ENCODE measurements around the gene CYSLTR2. TPM values are rescaled to one million over a fixed set of nuclear protein-coding genes. Genes with fewer than 3 reads are reported as not detected.

The CYSLTR2 gene
- total and polyA plus RNA-seq, 5 donors from 2014 or later = 0.20 to 4.5 (median 0.61) TPM

DNA sequence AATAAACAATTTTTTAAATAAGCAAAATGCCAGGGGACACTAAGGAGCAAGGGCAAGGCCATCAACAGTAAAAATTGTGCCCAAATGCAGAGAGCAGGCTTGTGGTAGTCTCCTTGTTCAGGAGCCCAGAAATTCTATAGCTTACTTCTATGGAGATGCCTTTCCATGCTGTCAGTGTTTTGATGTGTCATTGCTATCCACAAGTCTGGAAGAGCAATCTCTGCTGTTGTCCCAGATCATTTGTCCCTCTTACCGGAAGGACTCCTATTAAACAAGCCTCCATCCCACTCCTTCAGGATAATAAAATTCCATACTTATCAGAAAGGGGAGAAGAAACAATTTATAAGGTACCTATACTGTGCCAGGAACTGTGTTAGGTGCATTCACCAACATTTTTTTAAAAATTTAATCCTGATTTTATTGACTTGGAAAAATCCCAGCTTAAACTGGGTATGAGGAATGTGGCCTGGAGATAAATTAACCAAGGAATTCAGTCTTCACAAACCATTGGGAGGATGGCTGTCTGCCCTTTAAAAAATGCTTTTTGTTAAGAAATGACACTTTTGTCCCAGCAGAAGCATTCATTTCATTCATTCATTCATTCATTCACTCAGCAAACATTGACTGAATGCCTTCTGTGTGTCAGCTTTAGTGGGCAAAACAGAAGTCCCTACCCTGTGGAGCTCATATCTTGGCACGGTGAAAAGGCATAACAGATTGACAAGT, 26.8 kb upstream of the CYSLTR2 start:
- no peak overlapping the region for H3K4me3 Mint-ChIP-seq
- DNase-seq (no peak), ATAC-seq (ENCODE audit: low read depth in 2 of 2) (no peak)
- peaks cover 4 to 8% of the 10 kb centered on the region in 2 experiments for H3K9me3 ChIP-seq (ENCODE audit: control insufficient read depth in 2 of 2, low read length in 2 of 2)
- H3K27ac ChIP-seq (ENCODE audit: insufficient read depth, low read length, poor library complexity, severe bottlenecking) = no peak overlapping the region
- H3K27me3 ChIP-seq (ENCODE audit: control insufficient read depth, insufficient read depth, low read length) = no peaks in the 10 kb centered on the region
- H3K36me3 Mint-ChIP-seq = no peaks in the 10 kb centered on the region
- H3K4me3 ChIP-seq (ENCODE audit: low read depth, low read length) = no peak overlapping the region
- H3K9me3 Mint-ChIP-seq = peaks cover 0 to 8% (median 3%) of the 10 kb centered on the region in 7 donors
- no peaks in the 10 kb centered on the region for H3K4me1 Mint-ChIP-seq
- no peaks in the 10 kb centered on the region for H3K36me3 ChIP-seq (ENCODE audit: control insufficient read depth, insufficient read depth, low read length)
- no peak overlapping the region for H3K27ac Mint-ChIP-seq
- no peaks in the 10 kb centered on the region for H3K4me1 ChIP-seq (ENCODE audit: control insufficient read depth, insufficient read depth, low read length, poor library complexity, severe bottlenecking)
- peaks cover 10% of the 10 kb centered on the region for H3K27me3 Mint-ChIP-seq

DNA sequence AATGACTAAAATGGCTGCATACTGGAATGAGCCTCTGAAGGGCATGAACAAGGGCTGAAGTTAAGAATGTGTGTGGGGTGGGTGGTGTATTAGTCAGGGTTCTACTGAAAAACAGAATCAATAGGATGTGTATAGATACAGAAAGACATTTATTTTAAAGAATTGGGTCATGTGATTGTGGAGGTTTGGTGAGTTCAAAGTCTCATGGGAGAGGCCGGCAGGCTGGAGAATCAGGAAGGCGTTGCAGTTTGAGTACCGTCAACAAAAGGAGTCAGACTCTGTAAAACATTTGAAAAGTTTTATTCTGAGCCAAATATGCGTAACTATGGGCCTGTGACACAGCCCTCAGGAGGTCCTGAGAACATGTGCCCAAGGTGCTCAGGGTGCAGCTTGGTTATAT, 24.5 kb upstream of the CYSLTR2 start:
- Histone ChIP-seq H3K27ac (ENCODE audit: insufficient read depth, low read length, poor library complexity, severe bottlenecking) (no peak overlapping the region), H3K27me3 (ENCODE audit: control insufficient read depth, insufficient read depth, low read length) (no peaks in the 10 kb centered on the region), H3K36me3 (ENCODE audit: control insufficient read depth, insufficient read depth, low read length) (no peaks in the 10 kb centered on the region), H3K4me1 (ENCODE audit: control insufficient read depth, insufficient read depth, low read length, poor library complexity, severe bottlenecking) (no peaks in the 10 kb centered on the region), H3K9me3 (ENCODE audit: control insufficient read depth in 2 of 2, low read length in 2 of 2) (peaks cover 0 to 2% of the 10 kb centered on the region in 2 experiments), H3K4me3 (ENCODE audit: low read depth, low read length) (no peak overlapping the region)
- Mint-ChIP-seq H3K27me3 (peaks cover 13% of the 10 kb centered on the region), H3K36me3 (no peaks in the 10 kb centered on the region), H3K9me3 (peaks cover 0 to 6% (median under 1%) of the 10 kb centered on the region in 7 donors), H3K27ac (no peak overlapping the region), H3K4me1 (no peaks in the 10 kb centered on the region), H3K4me3 (no peak overlapping the region)
- DNase-seq (no peak), ATAC-seq (ENCODE audit: low read depth in 2 of 2) (no peak)

DNA sequence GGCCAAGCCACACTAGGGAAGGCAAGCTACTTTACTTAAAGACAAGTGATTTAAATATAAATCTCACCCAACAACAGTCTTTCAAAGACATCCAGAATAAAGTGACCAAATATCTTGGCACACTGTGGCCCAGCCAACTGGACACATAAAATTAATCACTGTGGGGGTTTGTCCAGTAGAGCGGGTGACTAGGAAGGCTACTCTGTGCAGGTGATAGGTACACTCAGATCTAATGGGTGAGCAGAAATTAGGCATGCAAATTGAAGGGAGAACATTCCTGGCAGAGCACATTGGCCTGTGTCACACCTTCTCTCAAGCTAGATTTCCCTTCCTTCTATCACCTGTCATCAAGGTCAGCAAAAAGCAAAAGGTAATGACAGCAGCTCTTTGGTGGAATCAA, 23.4 kb upstream of the CYSLTR2 start:
- Histone ChIP-seq H3K4me1 (ENCODE audit: control insufficient read depth, insufficient read depth, low read length, poor library complexity, severe bottlenecking) (no peaks in the 10 kb centered on the region), H3K9me3 (ENCODE audit: control insufficient read depth in 2 of 2, low read length in 2 of 2) (peaks cover 10 to 12% of the 10 kb centered on the region in 2 experiments), H3K27me3 (ENCODE audit: control insufficient read depth, insufficient read depth, low read length) (no peaks in the 10 kb centered on the region), H3K27ac (ENCODE audit: insufficient read depth, low read length, poor library complexity, severe bottlenecking) (no peak overlapping the region), H3K4me3 (ENCODE audit: low read depth, low read length) (no peak overlapping the region), H3K36me3 (ENCODE audit: control insufficient read depth, insufficient read depth, low read length) (no peaks in the 10 kb centered on the region)
- peaks cover 0 to 11% (median 4%) of the 10 kb centered on the region in 7 donors for H3K9me3 Mint-ChIP-seq
- H3K27me3 Mint-ChIP-seq = peaks cover 13% of the 10 kb centered on the region
- H3K4me1 Mint-ChIP-seq = no peaks in the 10 kb centered on the region
- H3K36me3 Mint-ChIP-seq = no peaks in the 10 kb centered on the region
- no peak overlapping the region for H3K4me3 Mint-ChIP-seq
- DNase-seq = no peak
- ATAC-seq (ENCODE audit: low read depth in 2 of 2) = no peak
- H3K27ac Mint-ChIP-seq = no peak overlapping the region

DNA sequence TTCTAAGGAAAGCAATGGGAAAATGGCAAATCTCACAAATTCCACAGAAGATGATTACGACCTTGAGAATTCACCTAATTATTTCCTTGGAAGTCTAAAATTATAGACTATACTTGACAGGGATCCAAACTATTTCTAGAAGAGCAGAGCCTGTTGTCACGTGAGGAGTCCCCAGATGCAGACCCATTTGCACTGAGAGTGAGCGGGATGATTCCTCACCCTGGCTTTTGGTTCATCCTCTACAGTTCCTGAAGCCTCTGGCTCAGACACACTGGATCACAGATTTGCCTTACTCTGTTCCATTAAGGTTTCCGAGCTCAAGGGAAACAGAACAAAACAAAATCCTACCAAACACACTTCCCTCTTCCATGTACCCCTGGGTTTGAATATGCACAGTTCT, 23.0 kb upstream of the CYSLTR2 start:
- Mint-ChIP-seq H3K27me3 (peaks cover 13% of the 10 kb centered on the region), H3K27ac (no peak overlapping the region), H3K36me3 (no peaks in the 10 kb centered on the region), H3K4me1 (no peaks in the 10 kb centered on the region), H3K4me3 (no peak overlapping the region), H3K9me3 (peaks cover 0 to 11% (median 4%) of the 10 kb centered on the region in 7 donors)
- no peak for ATAC-seq (ENCODE audit: low read depth in 2 of 2)
- H3K4me1 ChIP-seq (ENCODE audit: control insufficient read depth, insufficient read depth, low read length, poor library complexity, severe bottlenecking) = no peaks in the 10 kb centered on the region
- DNase-seq = no peak
- no peaks in the 10 kb centered on the region for H3K36me3 ChIP-seq (ENCODE audit: control insufficient read depth, insufficient read depth, low read length)
- H3K27me3 ChIP-seq (ENCODE audit: control insufficient read depth, insufficient read depth, low read length) = no peaks in the 10 kb centered on the region
- H3K4me3 ChIP-seq (ENCODE audit: low read depth, low read length) = no peak overlapping the region
- no peak overlapping the region for H3K27ac ChIP-seq (ENCODE audit: insufficient read depth, low read length, poor library complexity, severe bottlenecking)
- H3K9me3 ChIP-seq (ENCODE audit: control insufficient read depth in 2 of 2, low read length in 2 of 2) = peaks cover 13% of the 10 kb centered on the region in 2 experiments

DNA sequence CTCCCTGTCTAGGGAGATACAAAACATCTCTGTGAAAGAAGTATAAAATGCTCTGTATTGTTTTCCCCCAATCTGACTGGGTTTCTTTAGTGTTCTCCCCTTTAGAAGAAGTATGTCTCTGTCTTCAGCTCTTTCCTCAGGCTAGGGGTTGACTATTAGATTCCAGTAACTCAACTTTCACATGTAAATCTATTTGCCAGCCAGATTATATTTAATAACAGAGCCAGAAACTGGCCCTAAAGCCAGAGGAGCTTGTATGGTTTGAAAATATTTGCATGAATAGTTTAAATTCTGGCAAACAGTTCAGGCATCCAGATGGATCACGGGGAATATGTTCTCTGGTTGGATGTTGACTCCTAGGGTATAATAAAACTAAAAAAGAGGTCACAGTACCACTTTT, 22.3 kb upstream of the CYSLTR2 start:
- Mint-ChIP-seq H3K9me3 (peaks cover 3 to 16% (median 6%) of the 10 kb centered on the region in 7 donors), H3K36me3 (no peaks in the 10 kb centered on the region), H3K4me1 (no peaks in the 10 kb centered on the region), H3K27me3 (peaks cover 13% of the 10 kb centered on the region), H3K27ac (peak overlapping the region in 1 of 3 donors; percentile 22), H3K4me3 (no peak overlapping the region)
- DNase-seq (no peak), ATAC-seq (ENCODE audit: low read depth in 2 of 2) (no peak)
- Histone ChIP-seq H3K9me3 (ENCODE audit: control insufficient read depth in 2 of 2, low read length in 2 of 2) (peaks cover 19% of the 10 kb centered on the region in 2 experiments), H3K36me3 (ENCODE audit: control insufficient read depth, insufficient read depth, low read length) (no peaks in the 10 kb centered on the region), H3K27ac (ENCODE audit: insufficient read depth, low read length, poor library complexity, severe bottlenecking) (no peak overlapping the region), H3K4me3 (ENCODE audit: low read depth, low read length) (no peak overlapping the region), H3K4me1 (ENCODE audit: control insufficient read depth, insufficient read depth, low read length, poor library complexity, severe bottlenecking) (no peaks in the 10 kb centered on the region), H3K27me3 (ENCODE audit: control insufficient read depth, insufficient read depth, low read length) (no peaks in the 10 kb centered on the region)

DNA sequence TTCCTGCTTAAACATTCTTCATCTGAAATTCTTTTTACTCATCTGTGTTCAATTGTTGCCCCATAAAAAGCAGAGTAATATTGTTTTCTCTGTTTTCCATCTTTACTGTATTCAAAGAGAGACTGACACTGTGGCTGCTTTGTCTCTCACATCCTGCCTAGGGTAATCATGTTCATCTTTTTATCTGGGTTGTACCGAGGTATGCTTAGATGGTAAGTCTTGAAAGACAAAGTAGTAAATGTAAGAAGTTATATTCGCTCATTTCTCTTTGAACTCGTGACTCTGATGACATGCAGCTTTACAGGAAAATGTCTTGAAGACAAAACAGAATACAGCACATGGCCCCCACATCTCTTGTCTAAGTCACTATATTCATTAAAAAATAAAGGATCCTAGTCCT, 20.0 kb upstream of the CYSLTR2 start:
- DNase-seq (no peak), ATAC-seq (ENCODE audit: low read depth in 2 of 2) (peak in 1 of 2 donors; percentile 39)
- Histone ChIP-seq H3K4me3 (ENCODE audit: low read depth, low read length) (no peak overlapping the region), H3K36me3 (ENCODE audit: control insufficient read depth, insufficient read depth, low read length) (no peaks in the 10 kb centered on the region), H3K27me3 (ENCODE audit: control insufficient read depth, insufficient read depth, low read length) (no peaks in the 10 kb centered on the region), H3K4me1 (ENCODE audit: control insufficient read depth, insufficient read depth, low read length, poor library complexity, severe bottlenecking) (no peaks in the 10 kb centered on the region), H3K27ac (ENCODE audit: insufficient read depth, low read length, poor library complexity, severe bottlenecking) (no peak overlapping the region), H3K9me3 (ENCODE audit: control insufficient read depth in 2 of 2, low read length in 2 of 2) (peaks cover 27 to 28% of the 10 kb centered on the region in 2 experiments)
- H3K9me3 Mint-ChIP-seq = peaks cover 3 to 26% (median 8%) of the 10 kb centered on the region in 7 donors
- no peaks in the 10 kb centered on the region for H3K4me1 Mint-ChIP-seq
- H3K36me3 Mint-ChIP-seq = no peaks in the 10 kb centered on the region
- peaks cover 8% of the 10 kb centered on the region for H3K27me3 Mint-ChIP-seq
- H3K27ac Mint-ChIP-seq = no peak overlapping the region
- H3K4me3 Mint-ChIP-seq = no peak overlapping the region

DNA sequence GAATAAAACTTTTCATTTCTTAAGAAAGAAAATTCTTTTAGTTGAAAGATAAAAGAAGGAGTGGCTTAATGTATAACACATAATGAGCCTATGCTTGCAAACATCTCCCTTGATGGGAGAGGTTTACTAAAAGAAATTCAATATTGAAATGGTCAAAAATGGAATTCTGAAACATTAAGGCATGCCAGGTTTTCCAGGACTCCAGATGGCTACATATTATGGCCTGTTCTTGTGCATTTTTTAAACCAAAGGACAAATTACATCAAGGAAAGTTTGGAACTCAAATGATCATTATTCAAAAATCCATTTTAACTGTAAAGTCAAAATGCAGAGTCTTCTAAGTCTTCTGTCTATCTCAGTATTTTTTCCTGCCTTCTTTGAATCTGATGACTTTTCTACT, 19.1 kb upstream of the CYSLTR2 start:
- peaks cover 3 to 26% (median 8%) of the 10 kb centered on the region in 7 donors for H3K9me3 Mint-ChIP-seq
- Histone ChIP-seq H3K36me3 (ENCODE audit: control insufficient read depth, insufficient read depth, low read length) (no peaks in the 10 kb centered on the region), H3K4me1 (ENCODE audit: control insufficient read depth, insufficient read depth, low read length, poor library complexity, severe bottlenecking) (no peaks in the 10 kb centered on the region), H3K27me3 (ENCODE audit: control insufficient read depth, insufficient read depth, low read length) (no peaks in the 10 kb centered on the region), H3K4me3 (ENCODE audit: low read depth, low read length) (no peak overlapping the region), H3K27ac (ENCODE audit: insufficient read depth, low read length, poor library complexity, severe bottlenecking) (no peak overlapping the region), H3K9me3 (ENCODE audit: control insufficient read depth in 2 of 2, low read length in 2 of 2) (peaks cover 27 to 28% of the 10 kb centered on the region in 2 experiments)
- no peak overlapping the region for H3K4me3 Mint-ChIP-seq
- H3K36me3 Mint-ChIP-seq = no peaks in the 10 kb centered on the region
- no peaks in the 10 kb centered on the region for H3K4me1 Mint-ChIP-seq
- no peak for ATAC-seq (ENCODE audit: low read depth in 2 of 2)
- DNase-seq = no peak
- peaks cover 8% of the 10 kb centered on the region for H3K27me3 Mint-ChIP-seq
- H3K27ac Mint-ChIP-seq = no peak overlapping the region

DNA sequence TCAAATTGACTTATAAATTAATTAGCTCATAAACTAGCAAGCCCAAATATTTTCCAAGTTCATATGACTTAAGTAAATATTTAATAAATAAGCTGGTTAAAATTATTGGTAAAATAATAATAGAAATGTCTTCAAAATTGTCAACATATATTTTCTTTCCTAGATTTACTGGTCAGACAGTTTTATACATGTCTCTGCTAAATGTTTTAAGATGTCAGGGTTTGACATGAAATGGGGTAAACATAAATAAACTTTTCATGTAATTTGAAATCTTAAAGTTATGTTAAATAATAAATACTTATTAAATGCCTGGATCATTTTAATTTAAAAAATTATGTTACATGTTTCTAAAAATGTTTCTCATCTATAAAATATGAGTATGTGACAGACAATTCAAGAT, 18.3 kb upstream of the CYSLTR2 start:
- no peaks in the 10 kb centered on the region for H3K4me1 Mint-ChIP-seq
- peaks cover 27 to 28% of the 10 kb centered on the region in 2 experiments for H3K9me3 ChIP-seq (ENCODE audit: control insufficient read depth in 2 of 2, low read length in 2 of 2)
- H3K4me3 Mint-ChIP-seq = no peak overlapping the region
- H3K27ac ChIP-seq (ENCODE audit: insufficient read depth, low read length, poor library complexity, severe bottlenecking) = no peak overlapping the region
- ATAC-seq (ENCODE audit: low read depth in 2 of 2) (no peak), DNase-seq (no peak)
- H3K4me3 ChIP-seq (ENCODE audit: low read depth, low read length) = no peak overlapping the region
- H3K27ac Mint-ChIP-seq = no peak overlapping the region
- H3K36me3 Mint-ChIP-seq = no peaks in the 10 kb centered on the region
- H3K9me3 Mint-ChIP-seq = peaks cover 3 to 26% (median 8%) of the 10 kb centered on the region in 7 donors
- no peaks in the 10 kb centered on the region for H3K27me3 ChIP-seq (ENCODE audit: control insufficient read depth, insufficient read depth, low read length)
- H3K36me3 ChIP-seq (ENCODE audit: control insufficient read depth, insufficient read depth, low read length) = no peaks in the 10 kb centered on the region
- no peaks in the 10 kb centered on the region for H3K4me1 ChIP-seq (ENCODE audit: control insufficient read depth, insufficient read depth, low read length, poor library complexity, severe bottlenecking)
- peaks cover 4% of the 10 kb centered on the region for H3K27me3 Mint-ChIP-seq

Measured in CD4-positive, CD25-positive, alpha-beta regulatory T cell (primary cell).